HUES64 (cell line): ENCODE measurements around the gene PITPNM3.
"Not testable (repeated sequence)": the region's sequence is repeated elsewhere in the genome, so short reads cannot be mapped to it uniquely, and the experiment has no call there.

Source experiments
- H3K27ac ChIP-seq: 2 replicates; pipeline ENCODE4 v1.7.0; 2013; ENCODE audit warnings: low read depth, low read length, inconsistent platforms
- H3K27me3 ChIP-seq: 2 replicates; pipeline ENCODE4 v1.6.1; 2013; ENCODE audit warnings: mild to moderate bottlenecking, low read length; ENCODE audit not compliant: insufficient read depth
- H3K36me3 ChIP-seq: 2 replicates; pipeline ENCODE4 v1.6.1; 2013; ENCODE audit warnings: mild to moderate bottlenecking, low read length; ENCODE audit not compliant: insufficient read depth
- H3K4me1 ChIP-seq: 2 replicates; pipeline ENCODE4 v1.6.1; 2013; ENCODE audit warnings: mild to moderate bottlenecking, low read length, moderate library complexity; ENCODE audit not compliant: insufficient read depth
- H3K4me3 ChIP-seq: 2 replicates; pipeline ENCODE4 v1.5.1; 2013; ENCODE audit warnings: mild to moderate bottlenecking, low read length, moderate library complexity
- H3K9ac ChIP-seq: 2 replicates; pipeline ENCODE4 v1.6.1; 2013; ENCODE audit warnings: mild to moderate bottlenecking, low read depth, low read length
- H3K9me3 ChIP-seq: 2 replicates; pipeline ENCODE4 v1.6.1; 2013; ENCODE audit warnings: low read depth, low read length; ENCODE audit not compliant: insufficient read depth
- WGBS: fragments of 150-250, 120-280 bp; methylation state at CpG from one replicate; pipeline ENCODE4 v1.1.7; 2013; ENCODE audit warnings: missing lambda C conversion rate; 5-methylcytosine and 5-hydroxymethylcytosine counted together

PITPNM3 gene

DNA sequence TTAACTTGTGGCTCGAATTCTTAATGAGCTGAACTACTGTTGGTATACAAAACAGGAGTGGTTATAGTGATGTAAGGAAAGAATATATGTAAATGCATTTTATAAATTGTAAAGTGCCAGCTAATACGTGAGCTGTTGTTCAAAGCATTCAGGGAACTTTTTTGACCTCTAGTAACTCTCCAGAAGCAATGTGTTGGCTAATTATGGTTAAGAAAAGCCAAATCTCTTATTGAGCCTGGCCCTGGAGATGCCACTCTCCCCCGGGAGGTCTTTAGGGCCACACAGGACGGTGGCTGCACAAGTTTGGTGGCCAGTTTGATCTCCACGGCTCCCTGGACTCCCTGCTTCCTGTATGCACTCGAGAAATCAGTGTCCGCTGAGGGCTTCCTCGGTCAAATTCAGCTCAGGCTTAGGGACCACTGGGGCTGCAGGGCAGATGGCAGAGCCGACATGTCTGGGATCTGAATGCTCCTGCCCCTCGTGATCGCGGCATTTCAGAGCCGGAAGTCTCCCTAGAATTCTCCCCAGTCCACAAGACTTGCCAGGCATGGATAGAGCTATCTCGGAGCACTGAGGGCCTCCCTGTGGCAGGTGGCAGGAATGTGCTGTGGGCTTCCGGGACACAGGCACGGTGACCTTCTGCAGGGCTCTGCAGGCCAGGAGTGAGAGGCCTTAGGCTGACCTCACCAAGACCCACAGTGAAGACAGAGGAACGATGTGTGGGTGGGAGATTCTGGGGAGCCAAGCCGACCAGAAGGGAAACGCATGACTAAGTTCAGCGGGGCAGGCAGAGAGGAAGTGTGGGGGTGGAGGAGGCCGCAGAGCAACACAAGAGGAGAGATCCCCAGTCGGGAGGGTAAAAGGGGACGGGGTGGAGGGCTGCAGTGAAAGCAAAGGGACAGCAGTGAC lies 18.6 kb upstream of the PITPNM3 start:
- H3K9ac ChIP-seq: no peak overlapping the region
- WGBS: 74% methylated on average over 23 of the region's 23 CpGs
- no peaks in the 10 kb centered on the region for H3K27me3 ChIP-seq
- no peak overlapping the region; the same call in 1 of the 2 replicates for H3K27ac ChIP-seq
- H3K4me3 ChIP-seq: no peak overlapping the region
- H3K9me3 ChIP-seq: no peaks in the 10 kb centered on the region
- peaks cover 21% of the 10 kb centered on the region for H3K36me3 ChIP-seq
- peaks cover 7% of the 10 kb centered on the region; the same call in 1 of the 2 replicates for H3K4me1 ChIP-seq

DNA sequence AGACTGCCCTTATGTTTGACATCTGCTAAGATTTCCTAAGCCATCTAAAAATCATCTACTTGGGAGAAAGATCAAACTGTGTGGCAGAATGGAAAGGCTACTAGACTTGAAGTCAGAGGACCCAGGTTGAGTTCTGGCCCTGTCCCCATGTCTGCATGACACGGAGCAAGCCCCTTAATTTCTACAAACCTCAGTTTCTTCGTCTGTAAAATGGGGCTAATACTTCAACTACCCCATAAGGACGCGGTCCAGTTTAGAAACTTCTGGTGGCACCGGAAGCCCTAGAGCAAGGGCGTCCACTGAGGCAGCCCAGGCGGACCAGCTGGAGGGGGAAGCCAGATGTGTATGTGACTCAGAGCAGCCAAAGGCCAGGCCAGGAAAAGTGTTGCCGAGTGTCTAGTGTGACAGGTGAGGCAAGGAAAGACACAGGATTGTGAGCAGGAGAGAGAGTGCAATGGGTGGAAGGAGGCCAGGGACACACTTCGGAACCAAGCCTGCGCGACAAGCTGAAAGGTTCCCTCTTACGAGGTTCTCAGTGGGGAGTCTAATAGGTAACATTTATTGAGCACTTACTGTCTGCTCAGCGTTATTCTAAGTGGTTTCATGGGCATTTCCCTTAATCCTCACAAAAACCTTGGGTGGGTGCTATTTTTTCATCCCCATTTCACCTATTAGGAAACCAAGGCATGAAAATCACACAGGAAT lies 17.8 kb upstream of the PITPNM3 start:
- no peak overlapping the region for H3K27ac ChIP-seq
- WGBS: 92% methylated on average over 13 of the region's 13 CpGs
- H3K9ac ChIP-seq: no peak overlapping the region
- no peaks in the 10 kb centered on the region for H3K9me3 ChIP-seq
- peaks cover 18% of the 10 kb centered on the region; the same call in 1 of the 2 replicates for H3K36me3 ChIP-seq
- H3K4me3 ChIP-seq: no peak overlapping the region
- peaks cover 7% of the 10 kb centered on the region; the same call in 1 of the 2 replicates for H3K4me1 ChIP-seq
- H3K27me3 ChIP-seq: no peaks in the 10 kb centered on the region

DNA sequence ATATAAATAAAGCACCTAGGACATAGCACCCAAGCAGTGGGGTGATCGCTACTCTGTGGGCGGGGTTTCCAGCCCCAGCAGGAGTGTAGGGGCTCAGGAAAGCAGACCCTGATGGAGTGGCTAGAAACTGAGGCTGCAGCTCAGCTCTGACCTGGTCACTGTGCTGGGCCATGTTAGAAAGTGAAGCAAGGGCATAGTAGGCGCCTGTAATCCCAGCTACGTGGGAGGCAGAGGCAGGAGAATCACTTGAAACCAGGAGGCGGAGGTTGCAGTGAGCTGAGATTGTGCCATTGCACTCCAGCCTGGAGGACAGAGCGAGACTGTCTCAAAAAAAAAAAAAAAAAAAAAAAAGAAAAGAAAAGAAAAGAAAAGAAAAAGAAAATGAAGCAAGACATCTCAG lies 17.1 kb upstream of the PITPNM3 start:
- peaks cover 14% of the 10 kb centered on the region; the same call in 1 of the 2 replicates for H3K36me3 ChIP-seq
- not testable (repeated sequence) for H3K9me3 ChIP-seq, H3K9ac ChIP-seq, H3K27me3 ChIP-seq, H3K4me3 ChIP-seq, H3K27ac ChIP-seq, H3K4me1 ChIP-seq
- WGBS: 90% methylated on average over 5 of the region's 6 CpGs

DNA sequence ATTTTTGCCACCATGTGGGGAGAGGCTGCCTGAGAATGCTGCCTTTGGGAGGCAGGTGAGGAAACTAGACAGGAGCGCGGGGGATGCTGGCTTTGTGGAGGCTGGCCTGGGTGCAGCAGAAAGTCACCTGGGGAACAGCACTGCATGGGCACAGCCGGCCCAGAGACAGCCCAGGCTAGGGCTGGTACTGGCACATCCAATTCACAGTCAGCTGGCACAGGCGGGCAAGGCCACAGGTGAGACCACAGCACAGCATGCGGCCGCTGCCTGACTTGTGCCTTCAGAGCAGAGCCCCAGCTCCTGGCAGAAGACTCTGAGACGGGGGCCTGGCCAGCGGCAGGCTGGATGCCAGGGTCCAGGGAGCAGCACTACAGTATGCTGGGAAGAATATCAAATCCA lies 16.6 kb upstream of the PITPNM3 start:
- no peaks in the 10 kb centered on the region for H3K27me3 ChIP-seq
- 93% methylated on average over 8 of the region's 8 CpGs for WGBS
- peaks cover 14% of the 10 kb centered on the region for H3K4me1 ChIP-seq
- no peak overlapping the region for H3K9ac ChIP-seq
- no peaks in the 10 kb centered on the region for H3K9me3 ChIP-seq
- peaks cover 10% of the 10 kb centered on the region; the same call in 1 of the 2 replicates for H3K36me3 ChIP-seq
- no peak overlapping the region for H3K4me3 ChIP-seq
- no peak overlapping the region for H3K27ac ChIP-seq

DNA sequence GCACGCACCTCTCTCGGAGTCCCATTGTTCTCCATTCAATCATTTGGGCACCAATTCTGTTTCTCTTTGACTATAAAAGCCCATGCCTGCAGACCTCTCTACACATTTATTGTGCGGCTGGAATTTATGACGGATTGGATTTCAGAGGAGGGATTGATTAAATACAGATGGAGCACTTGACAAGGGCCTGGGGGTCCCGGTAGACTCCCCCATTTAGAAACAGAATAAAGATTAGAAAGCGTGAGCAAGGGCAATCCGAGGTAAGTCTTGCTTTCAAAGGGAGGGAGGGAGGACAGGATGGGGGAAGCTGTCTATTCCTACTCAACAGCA lies 15.1 kb upstream of the PITPNM3 start:
- Histone ChIP-seq H3K4me1 (peaks cover 24% of the 10 kb centered on the region), H3K27me3 (no peaks in the 10 kb centered on the region), H3K36me3 (no peaks in the 10 kb centered on the region), H3K9ac (no peak overlapping the region), H3K9me3 (no peaks in the 10 kb centered on the region), H3K27ac (no peak overlapping the region), H3K4me3 (no peak overlapping the region)
- WGBS: 90% methylated on average over 7 of the region's 7 CpGs

DNA sequence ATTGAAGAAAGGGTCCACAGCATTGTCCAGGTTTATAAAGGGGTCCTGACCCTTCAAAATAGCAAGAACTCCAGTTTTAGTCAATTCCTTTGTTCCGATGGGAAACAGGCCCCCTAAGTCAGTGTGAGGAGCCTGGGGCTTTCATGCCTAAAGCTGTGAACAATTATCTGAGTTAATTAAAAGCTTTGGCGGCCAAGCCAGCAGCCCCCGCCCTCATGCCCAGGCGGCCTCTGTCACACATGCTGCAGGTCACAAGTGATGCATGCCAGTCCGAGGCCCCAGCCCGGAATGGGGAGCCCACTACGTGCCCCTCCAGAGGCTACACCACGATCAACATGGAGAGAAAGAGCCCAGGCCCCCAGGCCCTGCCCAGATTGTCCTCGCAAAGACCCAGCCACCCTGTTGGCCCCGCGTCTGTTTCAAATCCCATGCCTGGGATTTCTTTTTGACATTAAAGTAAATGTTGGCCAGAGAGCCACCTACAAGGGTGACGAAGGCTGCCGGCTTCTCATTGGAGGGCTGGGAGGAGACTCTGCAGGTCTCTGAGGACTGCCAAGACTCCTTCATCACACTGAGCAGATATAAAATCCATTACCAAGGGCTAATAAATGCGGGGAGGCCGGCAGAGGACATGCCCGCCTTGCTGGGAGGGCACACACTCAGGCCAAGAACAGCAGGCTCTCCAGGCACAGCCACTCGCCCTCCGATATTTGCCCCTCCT lies 14.5 kb upstream of the PITPNM3 start:
- no peak overlapping the region for H3K27ac ChIP-seq
- H3K9ac ChIP-seq: no peak overlapping the region
- peaks cover 24% of the 10 kb centered on the region for H3K4me1 ChIP-seq
- H3K36me3 ChIP-seq: no peaks in the 10 kb centered on the region
- WGBS: 92% methylated on average over 18 of the region's 18 CpGs
- no peaks in the 10 kb centered on the region for H3K9me3 ChIP-seq
- H3K27me3 ChIP-seq: no peaks in the 10 kb centered on the region
- H3K4me3 ChIP-seq: no peak overlapping the region

DNA sequence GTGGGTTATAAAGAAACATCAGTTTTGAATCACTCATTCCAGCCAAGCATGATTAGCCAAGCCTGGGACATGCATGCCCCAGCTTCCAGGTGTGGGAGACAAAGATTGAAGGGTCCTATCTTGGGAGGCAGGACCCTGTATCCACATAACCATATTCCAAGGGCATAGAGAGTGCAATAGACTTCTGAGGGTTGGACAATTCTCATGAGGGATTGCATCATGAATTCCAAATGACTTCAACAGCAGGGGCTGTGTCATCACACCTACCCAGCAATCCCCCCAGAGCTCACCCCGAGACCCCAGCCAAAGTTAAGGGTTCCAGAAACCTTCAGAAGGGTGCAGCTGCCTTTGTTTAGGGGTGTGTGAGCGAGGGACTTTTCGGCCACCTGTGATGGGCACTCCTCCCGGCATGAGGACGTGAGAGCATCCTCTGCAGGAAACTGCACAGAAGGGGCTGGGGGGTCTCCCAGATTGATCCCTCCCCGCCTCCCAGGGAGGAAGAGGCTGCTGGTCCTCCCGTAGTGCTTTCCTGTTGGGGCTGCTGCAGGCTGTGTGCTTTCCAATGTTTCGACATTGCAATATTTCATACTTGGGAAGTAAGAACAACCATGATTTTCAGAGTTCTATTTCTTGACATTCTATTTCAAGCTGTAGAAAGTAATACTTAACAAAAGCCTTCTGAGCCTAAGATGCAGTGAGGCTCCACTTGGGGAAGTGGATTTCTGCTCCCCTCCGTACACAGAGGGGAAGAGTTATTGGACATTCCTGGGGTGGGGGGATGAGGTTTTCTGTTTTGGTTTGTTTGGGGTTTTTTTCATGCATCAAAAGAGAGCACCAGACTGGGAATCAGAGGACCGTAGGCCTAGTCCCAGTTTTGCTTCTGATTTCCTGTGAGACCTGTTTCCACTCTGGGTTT lies 13.3 kb upstream of the PITPNM3 start:
- H3K27ac ChIP-seq: no peak overlapping the region
- H3K36me3 ChIP-seq: no peaks in the 10 kb centered on the region
- H3K4me1 ChIP-seq: peaks cover 16% of the 10 kb centered on the region
- H3K27me3 ChIP-seq: no peaks in the 10 kb centered on the region
- no peaks in the 10 kb centered on the region for H3K9me3 ChIP-seq
- WGBS: 91% methylated on average over 10 of the region's 10 CpGs
- H3K4me3 ChIP-seq: no peak overlapping the region
- H3K9ac ChIP-seq: no peak overlapping the region

DNA sequence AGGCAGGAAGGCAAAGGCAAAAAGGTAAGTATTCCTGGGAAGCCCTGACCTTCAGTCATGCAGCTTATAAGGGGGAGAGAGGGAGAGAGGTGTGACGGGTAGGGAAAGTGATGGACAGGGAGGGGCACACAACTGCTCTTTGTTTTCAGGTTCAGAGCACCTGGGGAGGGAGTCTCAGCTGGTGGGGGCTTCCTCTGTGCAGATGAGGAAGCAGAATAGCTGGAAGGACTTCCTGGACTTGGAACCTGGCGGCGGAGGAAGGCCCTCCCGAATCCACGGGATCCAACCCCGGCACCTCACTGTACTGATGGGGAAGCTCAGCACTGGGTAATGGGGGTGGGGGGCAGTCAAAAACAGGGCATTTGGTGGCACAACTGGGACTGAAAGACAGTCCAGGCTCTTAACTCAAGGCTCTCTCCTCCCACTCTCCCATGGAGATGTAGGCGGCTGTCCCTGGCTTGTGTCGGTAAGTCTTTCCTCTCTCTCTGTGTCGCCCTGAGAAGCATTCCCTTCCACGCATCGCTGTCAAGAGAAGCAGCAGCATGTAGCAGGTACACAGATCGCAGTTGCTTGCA lies 11.9 kb upstream of the PITPNM3 start:
- H3K27ac ChIP-seq: no peak overlapping the region
- no peak overlapping the region for H3K4me3 ChIP-seq
- WGBS: 78% methylated on average over 12 of the region's 12 CpGs

DNA sequence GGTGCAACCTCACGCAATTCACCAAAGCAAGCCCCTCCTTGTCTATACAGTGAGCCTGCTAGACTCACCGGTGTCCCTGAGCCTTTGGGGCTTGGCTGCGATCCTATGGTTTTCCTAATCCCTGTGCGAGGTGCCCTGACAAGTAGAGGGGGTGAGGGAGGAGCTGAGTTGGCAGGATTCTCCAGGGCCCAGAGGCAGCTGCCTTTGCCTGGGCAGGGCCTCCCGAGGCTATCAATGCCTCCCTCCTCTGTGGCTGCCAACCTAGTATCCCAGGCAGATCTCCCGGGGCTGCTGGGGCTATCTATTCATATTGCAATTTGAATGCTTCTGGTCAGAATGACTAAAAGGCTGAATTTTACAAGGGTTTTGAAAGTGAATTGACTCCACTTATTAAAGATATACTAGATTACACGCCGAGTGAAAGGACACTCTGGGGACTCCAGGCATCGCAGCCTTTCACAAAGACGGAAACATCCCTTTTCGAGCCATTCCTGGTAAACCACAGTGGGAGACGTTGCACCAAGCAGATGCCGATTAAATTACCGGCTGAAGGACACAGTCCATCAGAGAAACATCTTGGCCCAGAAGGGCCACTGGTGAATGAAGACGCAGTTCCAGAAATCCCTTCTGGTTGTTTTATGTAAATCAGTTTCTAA lies 11.3 kb upstream of the PITPNM3 start:
- Histone ChIP-seq H3K27ac (no peak overlapping the region), H3K27me3 (no peaks in the 10 kb centered on the region), H3K36me3 (no peaks in the 10 kb centered on the region), H3K4me1 (peaks cover 16% of the 10 kb centered on the region), H3K9me3 (no peaks in the 10 kb centered on the region), H3K9ac (no peak overlapping the region), H3K4me3 (no peak overlapping the region)
- 49% methylated on average over 15 of the region's 15 CpGs for WGBS

More for the DNA sequence above, 11.9 kb upstream of the PITPNM3 start:
- Histone ChIP-seq H3K4me1 (peaks cover 16% of the 10 kb centered on the region), H3K27me3 (no peaks in the 10 kb centered on the region), H3K9ac (no peak overlapping the region), H3K9me3 (no peaks in the 10 kb centered on the region), H3K36me3 (no peaks in the 10 kb centered on the region)

DNA sequence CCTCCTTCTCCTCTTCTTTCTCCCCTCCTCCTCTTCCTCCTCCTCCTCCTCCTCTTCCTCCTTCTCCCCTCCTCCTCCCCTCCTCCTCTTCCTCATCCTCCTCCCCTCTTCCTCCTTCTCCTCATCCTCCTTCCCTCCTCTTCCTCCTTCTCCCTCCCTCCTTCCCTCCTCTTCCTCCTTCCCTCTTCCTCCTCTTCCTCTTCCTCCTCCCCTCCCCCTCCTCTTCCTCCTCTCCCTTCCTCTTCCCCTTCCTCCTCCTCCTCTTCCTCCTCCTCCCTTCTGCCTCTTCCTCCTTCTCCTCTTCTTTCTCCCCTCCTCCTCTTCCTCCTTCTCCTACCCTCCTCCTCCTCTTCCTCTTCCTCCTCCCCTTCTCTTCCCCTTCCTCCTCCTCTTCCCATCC lies 5.1 kb upstream of the PITPNM3 start:
- H3K9me3 ChIP-seq: no peaks in the 10 kb centered on the region
- H3K27ac ChIP-seq: no peak overlapping the region
- H3K9ac ChIP-seq: no peak overlapping the region
- H3K4me1 ChIP-seq: no peaks in the 10 kb centered on the region; the same call in 1 of the 2 replicates
- H3K36me3 ChIP-seq: no peaks in the 10 kb centered on the region
- peaks cover 26% of the 10 kb centered on the region for H3K27me3 ChIP-seq
- H3K4me3 ChIP-seq: no peak overlapping the region
